ENCODE results near the gene FLOT1. TPM values are rescaled to one million over a fixed set of nuclear protein-coding genes. Genes with fewer than 3 reads are reported as not detected.
A peak's percentile ranks its signal among the peaks of the same experiment; 100 is the strongest.

The FLOT1 gene
- total RNA-seq, 1 donor from 2014 or later: 123 TPM

- peak overlapping the region; percentile 66 to 79 for H3K4me3 ChIP-seq
- intact Hi-C loops (cut with DNase I): loop anchor here (1.0 kb wide), 1 partner anchor 26 kb away; the partner anchor contains the start of gene MDC1
- H3K36me3 ChIP-seq: no peaks in the 10 kb centered on the region
- peaks cover 7 to 36% of the 10 kb centered on the region in 2 donors for H3K4me1 ChIP-seq
- TF ChIP-seq CTCF (IDR thresholded peaks at IDR 0.05): no peak
- peak overlapping the region; percentile 99 for H3K27ac ChIP-seq
- no peaks in the 10 kb centered on the region for H3K27me3 ChIP-seq
- DNase-seq (ENCODE audit: low spot score in 2 of 2): no peak
- no peaks in the 10 kb centered on the region for H3K9me3 ChIP-seq
These were observed 51.2 kb downstream of the FLOT1 start for GRCh38 chr6:30691208-30691847.

GRCh38 chr6:30690403-30691207 lies 51.9 kb downstream of the FLOT1 start, which contains the start of gene NRM:
Gene NRM (minus strand): TSS chr6:30690984. CDS start chr6:30690974, 10 bp downstream.
- TF ChIP-seq CTCF (IDR thresholded peaks at IDR 0.05): no peak
- Histone ChIP-seq H3K27ac (peak within 1 kb of the TSS; percentile 99), H3K4me3 (peak within 1 kb of the TSS; percentile 66 to 79), H3K4me1 (peaks cover 7 to 31% of the 10 kb centered on the region in 2 donors), H3K27me3 (no peaks in the 10 kb centered on the region), H3K36me3 (no peaks in the 10 kb centered on the region), H3K9me3 (no peaks in the 10 kb centered on the region)
- peak; percentile 46 to 92 for DNase-seq (ENCODE audit: low spot score in 2 of 2)
- intact Hi-C loops (cut with DNase I): loop anchor here (1.0 kb wide), 1 partner anchor 27 kb away; the partner anchor contains the start of gene MDC1

- no peaks in the 10 kb centered on the region for H3K9me3 ChIP-seq
- no peaks in the 10 kb centered on the region for H3K36me3 ChIP-seq
- intact Hi-C loops (cut with DNase I): no loop called here
- peaks cover 7 to 29% of the 10 kb centered on the region in 2 donors for H3K4me1 ChIP-seq
- H3K27ac ChIP-seq: peak overlapping the region; percentile 99
- peak overlapping the region; percentile 66 to 79 for H3K4me3 ChIP-seq
- H3K27me3 ChIP-seq: no peaks in the 10 kb centered on the region
- no peak for TF ChIP-seq CTCF (IDR thresholded peaks at IDR 0.05)
- no peak for DNase-seq (ENCODE audit: low spot score in 2 of 2)
These were observed 52.5 kb downstream of the FLOT1 start for GRCh38 chr6:30689985-30690384.

GRCh38 chr6:30689022-30689865 lies 53.2 kb downstream of the FLOT1 start:
- H3K36me3 ChIP-seq: no peaks in the 10 kb centered on the region
- H3K4me1 ChIP-seq: peaks cover 7 to 27% of the 10 kb centered on the region in 2 donors
- no peak for TF ChIP-seq CTCF (IDR thresholded peaks at IDR 0.05)
- H3K27ac ChIP-seq: peak overlapping the region; percentile 99
- intact Hi-C loops (cut with DNase I): no loop called here
- DNase-seq (ENCODE audit: low spot score in 2 of 2): no peak
- H3K27me3 ChIP-seq: no peaks in the 10 kb centered on the region
- H3K9me3 ChIP-seq: no peaks in the 10 kb centered on the region
- H3K4me3 ChIP-seq: no peak overlapping the region

GRCh38 chr6:30688569-30688968 lies 53.9 kb downstream of the FLOT1 start:
- H3K4me3 ChIP-seq: peak overlapping the region in 1 of 2 donors; percentile 91

More at GRCh38 chr6:30688569-30688968, 53.9 kb downstream of the FLOT1 start:
- no peaks in the 10 kb centered on the region for H3K9me3 ChIP-seq
- H3K27me3 ChIP-seq: no peaks in the 10 kb centered on the region
- H3K4me1 ChIP-seq: peaks cover 7 to 27% of the 10 kb centered on the region in 2 donors
- peak overlapping the region; percentile 99 for H3K27ac ChIP-seq
- intact Hi-C loops (cut with DNase I): no loop called here
- H3K36me3 ChIP-seq: no peaks in the 10 kb centered on the region
- DNase-seq (ENCODE audit: low spot score in 2 of 2): no peak
- no peak for TF ChIP-seq CTCF (IDR thresholded peaks at IDR 0.05)

Data from ascending aorta (tissue), 2 donors.